CD1c-positive myeloid dendritic cell (primary cell): ENCODE data around the gene PILRA.

Experiments
- DNase-seq: peaks from one replicate; pipeline ENCODE4 v3.0.0-alpha.2; 2016; ENCODE audit errors: extremely low spot score

PILRA gene

GRCh38 chr7:100411101-100411500, 37.8 kb downstream of the PILRA start:
- no peak for DNase-seq

DNA sequence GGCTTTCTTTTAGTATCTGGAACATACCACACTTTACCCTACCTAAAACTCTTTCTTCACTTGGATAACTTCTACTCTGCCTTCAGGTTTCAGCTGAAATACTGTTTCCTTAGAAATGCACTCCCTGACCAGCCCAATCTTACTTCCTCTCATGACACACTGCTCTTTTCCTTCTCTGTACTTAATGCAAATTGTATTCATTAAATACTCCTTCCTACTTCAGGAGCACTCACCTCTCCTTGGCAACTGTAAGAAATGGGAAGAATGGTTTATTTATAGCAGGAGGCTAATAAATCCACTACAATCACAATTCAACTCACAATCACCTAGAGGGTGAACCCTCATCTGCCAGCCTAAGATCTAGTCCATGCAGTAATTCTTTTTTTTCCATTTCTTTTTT, 40.1 kb downstream of the PILRA start:
- peak; percentile 44 for DNase-seq

DNA sequence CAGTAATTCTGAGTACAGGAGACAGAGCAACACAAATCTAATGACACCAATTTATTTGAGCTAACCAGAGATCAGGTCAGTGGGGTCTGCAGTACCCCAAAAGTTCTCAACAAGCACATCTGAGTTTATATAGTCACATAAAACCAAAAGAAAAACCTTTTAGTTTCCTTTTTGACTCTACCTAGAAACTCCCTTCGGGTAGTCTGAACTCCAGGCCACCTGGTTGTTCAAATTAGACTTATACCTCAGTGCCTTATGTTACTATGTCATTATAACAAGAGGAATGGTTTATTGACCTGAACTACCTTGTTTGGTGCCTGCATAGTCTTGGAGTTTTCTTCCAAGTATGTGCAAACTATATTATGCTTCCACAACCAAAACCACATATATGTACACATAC, 40.6 kb downstream of the PILRA start:
- DNase-seq = no peak

DNA sequence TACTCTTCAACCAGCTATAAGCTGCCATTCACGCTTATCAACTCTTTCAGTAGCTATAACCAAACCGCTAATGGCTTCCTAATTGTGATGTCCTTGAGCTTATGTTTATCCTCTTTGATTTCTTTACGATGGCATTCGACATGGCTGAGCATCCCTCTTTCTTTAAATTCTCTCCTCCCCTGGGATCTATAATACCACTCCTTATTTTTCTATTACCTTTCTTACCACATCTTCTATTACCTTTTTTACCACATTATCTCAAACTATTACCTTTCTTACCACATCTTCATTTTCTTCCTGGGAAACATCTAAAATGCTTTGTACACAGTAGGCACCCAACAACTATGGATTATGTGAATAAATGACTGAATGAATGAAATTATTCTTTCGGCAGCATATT, 42.2 kb downstream of the PILRA start:
- no peak for DNase-seq

- DNase-seq = no peak
These were observed 45.8 kb downstream of the PILRA start for GRCh38 chr7:100418930-100419659.

GRCh38 chr7:100419660-100420226, 46.5 kb downstream of the PILRA start:
- DNase-seq = no peak

GRCh38 chr7:100423315-100423714, 50.0 kb downstream of the PILRA start:
- no peak for DNase-seq

DNA sequence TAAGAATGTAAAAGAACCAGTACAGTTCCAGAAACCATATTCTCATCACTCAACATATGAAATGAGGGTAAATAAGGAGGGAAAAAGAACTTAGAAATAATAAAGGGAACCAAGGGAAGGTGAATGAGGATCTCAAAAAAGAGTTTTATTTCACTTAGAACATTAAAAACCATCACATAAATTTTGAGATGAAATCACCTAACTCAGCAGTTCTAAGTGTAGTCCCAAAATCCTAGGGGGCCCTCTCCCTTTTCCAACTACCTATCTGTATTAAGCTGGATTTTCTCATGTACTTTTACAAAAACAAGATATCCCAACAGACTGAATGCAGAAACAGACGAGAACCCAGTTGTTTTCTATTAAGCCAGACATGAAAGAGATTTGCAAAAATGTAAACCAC, 52.1 kb downstream of the PILRA start:
- no peak for DNase-seq

- no peak for DNase-seq
These were observed 53.2 kb downstream of the PILRA start for GRCh38 chr7:100426516-100426915.

- DNase-seq = no peak
These were observed 54.5 kb downstream of the PILRA start for GRCh38 chr7:100427762-100428198.

GRCh38 chr7:100428199-100428966, 55.1 kb downstream of the PILRA start, which contains the start of gene ZCWPW1:
Gene ZCWPW1 (minus strand): TSS chr7:100428703. CDS start chr7:100420649, 8,054 bp downstream.
- peak; percentile 98 for DNase-seq

DNA sequence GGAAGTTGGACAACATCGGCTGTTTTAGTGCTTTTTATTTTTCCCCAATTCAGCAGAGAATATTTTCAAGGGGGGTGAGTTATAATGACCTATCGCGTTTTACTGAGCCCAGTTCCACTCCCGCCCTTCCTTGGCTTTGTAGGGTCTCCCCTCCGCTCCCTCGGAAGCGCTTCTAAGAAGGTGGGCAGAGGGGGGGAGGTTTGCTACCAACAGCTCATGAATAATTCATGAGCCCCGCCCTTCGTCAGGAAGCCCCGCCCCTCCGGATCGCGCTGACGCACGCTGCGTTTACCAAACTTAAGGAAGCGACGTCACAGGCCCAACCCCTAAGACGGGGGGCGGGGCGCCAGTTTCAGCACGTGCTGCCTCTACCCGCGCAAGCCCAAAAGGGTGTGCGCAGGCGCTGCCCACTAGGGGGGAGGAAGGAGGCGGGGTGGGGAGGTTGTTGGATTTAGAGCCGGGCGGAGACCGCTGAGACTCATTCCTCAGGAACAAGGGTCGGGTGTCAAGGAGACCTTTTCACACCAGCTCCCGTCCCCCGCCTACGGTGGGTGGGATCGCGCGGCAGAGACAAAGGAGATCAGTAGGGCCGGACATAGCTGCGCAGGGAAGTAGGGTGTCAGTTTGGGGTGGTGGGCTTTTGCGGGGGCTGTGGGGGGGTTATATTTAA, 55.8 kb downstream of the PILRA start:
- DNase-seq = peak; percentile 100

DNA sequence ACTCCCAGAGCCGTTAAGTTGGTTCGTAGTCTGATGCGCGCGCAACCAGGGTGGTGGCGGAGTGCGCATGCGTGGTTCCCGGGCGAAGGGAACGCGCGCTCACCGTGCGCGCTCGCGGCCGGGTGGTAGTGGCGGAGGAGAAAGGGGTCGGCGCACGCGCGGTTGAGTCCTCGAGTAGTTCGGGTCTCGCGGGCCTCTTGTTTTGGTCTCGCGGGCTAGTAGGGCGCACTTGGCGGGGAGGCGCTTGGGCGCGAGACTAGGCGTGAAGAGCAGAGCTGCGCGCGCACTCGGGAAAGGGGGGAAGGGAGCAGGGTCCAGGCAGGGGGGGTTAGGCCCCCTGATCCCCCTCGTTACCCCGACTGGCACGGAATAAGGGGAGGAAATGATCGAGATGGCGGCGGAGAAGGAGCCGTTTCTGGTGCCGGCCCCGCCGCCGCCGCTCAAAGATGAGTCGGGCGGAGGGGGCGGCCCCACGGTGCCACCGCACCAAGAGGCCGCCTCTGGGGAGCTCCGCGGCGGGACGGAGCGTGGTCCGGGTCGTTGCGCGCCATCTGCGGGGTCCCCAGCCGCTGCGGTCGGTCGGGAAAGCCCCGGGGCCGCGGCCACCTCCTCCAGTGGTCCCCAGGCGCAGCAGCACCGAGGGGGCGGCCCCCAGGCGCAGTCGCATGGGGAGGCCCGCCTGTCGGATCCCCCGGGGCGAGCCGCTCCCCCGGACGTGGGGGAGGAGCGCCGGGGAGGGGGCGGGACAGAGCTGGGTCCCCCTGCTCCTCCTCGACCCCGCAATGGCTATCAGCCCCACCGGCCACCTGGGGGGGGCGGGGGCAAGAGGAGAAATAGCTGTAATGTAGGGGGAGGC, 56.6 kb downstream of the PILRA start, which contains the start of gene MEPCE:
MEPCE (plus strand) TSS at position 195 of the 856 bp plus-strand sequence; CDS start at position 383, 188 bp downstream.
- DNase-seq = peak; percentile 97

GRCh38 chr7:100430493-100431285, 57.4 kb downstream of the PILRA start:
- DNase-seq = no peak

DNA sequence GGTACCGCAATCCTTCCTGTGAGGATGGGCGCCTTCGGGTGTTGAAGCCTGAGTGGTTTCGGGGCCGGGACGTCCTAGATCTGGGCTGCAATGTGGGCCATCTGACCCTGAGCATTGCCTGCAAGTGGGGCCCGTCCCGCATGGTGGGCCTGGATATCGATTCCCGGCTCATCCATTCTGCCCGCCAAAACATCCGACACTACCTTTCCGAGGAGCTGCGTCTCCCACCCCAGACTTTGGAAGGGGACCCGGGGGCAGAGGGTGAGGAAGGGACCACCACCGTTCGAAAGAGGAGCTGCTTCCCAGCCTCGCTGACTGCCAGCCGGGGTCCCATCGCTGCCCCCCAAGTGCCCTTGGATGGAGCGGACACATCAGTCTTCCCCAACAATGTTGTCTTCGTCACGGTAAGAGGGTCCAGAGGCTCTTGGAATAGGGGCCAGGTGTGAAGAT, 58.0 kb downstream of the PILRA start:
- no peak for DNase-seq

DNA sequence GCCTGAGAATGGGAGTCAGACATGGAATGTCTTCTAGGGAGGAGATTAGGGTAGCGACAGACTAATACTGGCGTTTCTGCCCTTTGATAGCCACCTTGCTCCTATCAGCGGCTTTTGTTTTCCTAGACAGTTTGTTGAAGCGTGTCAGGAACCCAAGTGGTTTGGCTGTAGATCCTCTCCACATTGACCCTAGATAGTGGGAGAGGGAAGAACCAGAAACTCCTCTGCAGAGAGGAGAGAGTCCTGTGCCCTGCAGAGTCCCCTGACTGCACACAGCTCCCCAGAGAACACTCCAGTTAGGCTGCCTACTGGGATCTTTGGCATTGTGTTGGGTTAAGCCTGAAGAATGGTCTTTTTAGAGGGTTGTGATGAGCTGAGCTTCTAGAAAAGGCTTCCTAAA, 58.8 kb downstream of the PILRA start:
- no peak for DNase-seq

- DNase-seq = no peak
These were observed 59.5 kb downstream of the PILRA start for GRCh38 chr7:100432621-100433275.

GRCh38 chr7:100433276-100433591, 59.9 kb downstream of the PILRA start:
- no peak for DNase-seq

DNA sequence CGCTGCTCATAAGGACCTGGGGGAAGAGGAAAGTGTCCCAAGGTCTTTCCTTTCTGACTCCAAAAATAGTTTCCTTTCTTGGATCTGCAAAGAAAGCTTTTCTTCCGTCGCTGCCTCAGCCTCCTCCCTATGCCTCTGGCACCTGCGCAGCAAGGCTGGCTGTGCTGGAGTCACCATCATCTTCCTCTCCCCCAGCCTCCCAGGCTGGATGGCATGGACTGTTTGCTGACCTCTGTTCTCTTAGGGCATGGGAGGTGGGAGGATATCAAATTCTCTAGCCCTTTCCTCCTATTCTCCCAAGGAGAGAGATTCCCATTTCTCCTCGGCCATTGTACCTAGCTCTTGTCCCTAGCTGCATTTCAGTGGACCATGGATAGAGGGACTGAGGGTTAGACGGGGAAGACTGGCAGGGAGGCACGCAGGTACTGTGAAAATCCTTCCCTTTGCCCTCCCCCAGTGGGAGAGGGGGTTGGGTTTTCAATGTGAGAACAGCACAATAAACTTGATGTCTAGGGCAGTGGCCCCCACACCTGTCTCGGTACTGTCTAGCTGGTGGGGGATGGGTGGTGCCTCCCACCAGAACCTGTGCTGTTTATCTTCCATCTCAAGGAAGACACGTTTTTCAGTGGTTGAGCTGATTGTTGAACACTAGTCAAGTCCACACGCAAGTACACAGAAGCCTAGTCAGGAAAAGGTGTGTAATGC, 60.5 kb downstream of the PILRA start:
- DNase-seq = no peak
